COR-L47 (cell line): ENCODE data around the gene DLGAP4.
"Not testable (repeated sequence)": the region's sequence is repeated elsewhere in the genome, so short reads cannot be mapped to it uniquely, and the experiment has no call there.

Experiments used
- DNase-seq: peaks from one replicate; lab custom pipeline; 2025; lab: John Stamatoyannopoulos, UW

Gene DLGAP4

DNA sequence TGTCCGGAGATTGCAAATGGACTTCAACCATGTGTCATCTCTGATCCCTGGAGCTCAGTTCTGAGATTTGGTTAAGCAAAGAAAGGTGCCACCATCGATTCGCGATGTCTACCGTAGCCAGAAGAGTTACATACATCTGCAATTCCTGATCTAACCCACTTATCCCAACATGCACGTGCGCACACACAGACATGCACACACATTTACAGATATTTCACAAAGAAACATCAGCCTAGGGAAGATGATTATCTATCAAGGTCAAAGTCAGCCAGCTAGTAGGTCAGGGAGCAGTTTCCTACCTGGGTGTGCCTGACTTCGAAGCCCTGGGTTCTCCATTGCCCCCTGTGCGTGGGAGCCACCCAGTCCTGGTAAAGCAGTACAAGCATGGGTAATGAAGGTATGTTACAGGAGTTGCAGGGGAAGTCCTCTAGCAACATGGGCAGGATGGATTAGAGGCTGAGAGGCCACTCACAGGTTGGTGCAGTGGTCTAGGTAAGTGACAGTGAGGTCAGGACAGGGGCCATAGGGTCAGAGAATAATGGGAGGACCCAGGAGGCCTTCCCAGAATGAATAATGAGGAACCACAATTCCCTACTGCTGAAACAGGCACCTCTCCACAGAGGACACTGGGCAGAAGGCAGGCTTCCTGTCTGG is 150.0 kb downstream of the DLGAP4 start:
- DNase-seq = no peak

DNA sequence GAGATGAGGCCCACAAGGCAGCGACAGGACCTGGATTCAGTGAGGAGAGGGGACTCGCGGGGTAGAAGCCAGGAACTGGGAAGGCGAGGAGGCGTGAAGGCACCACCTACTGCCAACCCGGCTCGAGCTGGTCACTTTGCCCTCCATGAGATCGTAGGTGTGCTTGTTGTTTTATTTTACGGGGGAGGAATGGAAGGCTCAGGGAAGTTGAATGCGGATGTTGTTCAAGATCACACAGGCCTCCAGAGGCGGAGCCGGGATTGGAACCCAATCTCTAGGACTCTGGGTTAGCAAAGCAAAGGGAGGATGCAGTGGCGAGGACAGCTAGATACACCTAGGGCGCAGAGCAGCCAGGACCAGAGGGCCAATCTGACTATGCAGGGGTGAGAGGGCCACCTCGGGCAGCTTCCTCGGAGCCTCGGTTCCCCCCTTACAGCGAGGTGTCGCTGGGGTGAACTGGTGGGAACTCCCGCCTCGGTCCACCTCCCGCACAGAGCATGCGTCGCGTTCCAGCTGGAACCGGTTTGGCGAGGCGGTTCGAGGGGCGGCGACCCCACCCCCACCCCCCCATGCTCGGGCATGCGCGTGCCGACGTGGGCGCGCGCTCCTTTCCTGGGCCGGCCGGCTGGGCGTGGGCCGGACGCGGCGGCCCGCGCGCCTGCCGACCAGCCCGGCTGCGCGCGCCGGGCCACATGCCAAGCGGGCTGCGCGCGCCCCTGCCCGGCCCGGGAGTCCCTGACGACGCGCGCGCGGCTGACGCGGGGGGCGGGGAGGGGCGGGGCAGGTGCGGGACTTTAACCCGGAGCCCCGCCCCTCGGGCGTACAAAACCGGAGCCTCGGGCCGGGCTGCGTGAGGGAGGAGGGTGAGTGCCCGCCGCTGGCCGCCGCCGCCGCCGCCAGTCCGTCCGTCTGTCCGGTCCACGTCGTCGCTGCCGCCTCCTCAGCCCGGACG is 154.8 kb downstream of the DLGAP4 start:
- DNase-seq = peak; percentile 87

DNA sequence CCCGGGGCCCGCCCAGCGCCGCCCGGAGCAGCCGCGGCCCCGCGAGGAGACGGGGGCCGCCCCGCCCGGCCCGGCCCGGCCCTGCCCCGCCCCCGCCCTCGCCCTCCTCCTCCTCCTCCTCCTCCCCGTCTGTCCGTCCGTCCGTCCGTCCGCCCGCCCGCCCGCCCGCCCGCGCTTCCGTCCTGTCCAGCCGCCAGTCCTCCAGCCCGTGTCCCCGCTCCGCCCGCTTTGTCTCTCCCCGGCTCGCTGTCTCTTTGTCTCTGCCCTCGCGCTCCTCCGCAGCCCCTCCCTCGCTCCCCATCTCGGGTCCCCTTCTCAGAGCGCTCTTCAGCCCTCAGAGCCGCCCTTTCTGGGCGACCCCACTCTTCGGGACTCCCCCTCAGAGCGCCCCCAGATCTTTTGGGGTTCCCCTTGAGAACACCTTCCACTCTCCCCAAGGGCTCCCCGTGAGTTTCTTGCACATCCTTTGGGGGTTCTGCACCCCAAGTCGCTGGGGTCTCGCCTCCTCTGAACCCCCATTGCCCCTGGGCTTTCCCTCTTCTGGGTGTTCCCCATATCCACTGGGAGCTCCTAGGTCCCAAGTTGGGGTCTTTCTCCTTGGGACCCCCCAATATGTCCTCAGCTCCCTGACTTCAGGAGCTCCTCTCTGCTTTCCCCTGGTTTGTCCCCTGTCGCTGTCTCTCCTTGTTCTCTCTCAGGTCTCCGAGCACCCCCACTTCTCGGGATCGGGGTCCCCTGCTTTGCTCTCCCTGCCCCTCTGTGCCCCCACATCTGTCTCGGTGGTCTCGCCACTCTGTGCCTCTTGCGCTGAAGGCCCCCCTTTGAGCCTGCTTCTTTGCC is 155.7 kb downstream of the DLGAP4 start:
- DNase-seq = peak; percentile 49

DNA sequence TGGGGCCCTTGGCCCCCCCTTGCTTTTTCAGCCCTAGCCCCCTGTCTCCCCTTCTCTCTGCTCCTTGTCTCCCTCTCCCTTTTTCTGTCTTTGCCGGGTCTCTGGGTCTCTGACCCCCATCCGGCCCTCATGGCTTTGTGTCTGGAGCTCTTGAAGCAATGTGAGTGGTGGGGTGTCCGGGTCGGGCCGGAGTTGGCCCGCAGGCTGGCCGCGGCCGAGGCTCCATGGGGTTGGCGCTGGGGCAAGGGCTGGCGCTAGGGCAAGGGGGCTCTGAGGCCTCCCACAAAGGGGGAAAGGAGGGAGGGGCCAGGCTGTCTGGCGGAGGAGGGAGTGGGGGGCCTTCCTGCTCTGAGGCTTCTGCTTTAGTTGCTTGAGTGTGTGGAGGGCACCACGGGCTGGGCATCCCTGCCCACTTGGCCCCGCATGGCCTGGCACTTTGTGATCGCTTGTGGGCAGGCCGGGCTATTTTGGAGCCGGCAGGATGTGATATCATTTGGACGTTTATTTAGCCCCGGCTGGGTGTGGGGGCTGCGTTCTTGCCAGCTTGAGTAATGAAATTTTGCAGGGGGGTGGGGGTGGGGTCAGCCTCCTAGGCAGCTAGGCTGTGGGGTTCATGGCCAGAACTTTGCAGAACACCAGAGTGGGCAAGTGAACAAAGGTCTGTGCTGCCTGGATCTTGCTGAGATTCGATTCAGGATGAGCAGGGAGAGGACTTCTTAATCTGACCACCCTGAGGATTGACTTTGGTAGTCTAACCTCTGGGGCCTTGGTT is 156.5 kb downstream of the DLGAP4 start:
- DNase-seq = no peak

DNA sequence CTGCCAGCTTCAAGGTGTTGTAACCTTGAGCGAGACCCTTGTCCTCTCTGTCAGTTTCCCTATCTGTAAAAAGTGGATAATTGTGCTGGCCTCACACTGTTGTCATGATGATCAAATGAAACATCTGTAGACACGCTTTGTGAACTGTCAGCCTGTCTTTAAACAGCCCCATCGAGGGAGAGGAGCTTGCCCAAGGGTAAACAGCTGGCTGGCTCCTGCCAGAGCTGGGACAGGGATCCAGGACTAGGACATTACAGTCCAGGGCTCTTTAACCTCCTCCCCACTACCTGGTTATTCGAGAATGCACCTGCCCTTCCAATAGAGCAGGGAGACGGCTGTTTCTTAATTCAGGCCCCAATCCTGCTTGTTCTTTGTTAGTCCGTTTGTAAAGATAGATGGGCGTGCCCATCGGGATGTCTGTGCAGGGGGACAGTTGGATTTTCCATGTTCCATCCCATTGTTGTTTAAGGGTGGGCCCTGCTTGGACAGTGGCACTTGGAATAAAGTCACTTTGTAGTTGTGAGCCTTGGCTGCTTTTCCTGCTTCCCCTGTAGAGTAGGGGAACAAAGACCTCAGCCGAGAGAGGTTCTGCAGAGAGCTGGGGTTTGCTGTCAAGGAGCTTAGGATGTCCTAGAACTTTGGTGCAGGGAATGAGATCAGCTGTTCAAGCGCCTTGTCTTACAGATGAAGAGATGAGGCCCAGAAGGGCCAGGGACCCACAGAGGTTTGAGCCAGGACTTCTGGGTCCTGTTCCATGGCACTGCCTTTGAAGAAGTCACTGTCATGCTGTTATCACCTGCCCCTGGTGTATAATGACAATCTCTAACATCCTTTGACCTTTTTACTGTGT is 157.3 kb downstream of the DLGAP4 start:
- no peak for DNase-seq

DNA sequence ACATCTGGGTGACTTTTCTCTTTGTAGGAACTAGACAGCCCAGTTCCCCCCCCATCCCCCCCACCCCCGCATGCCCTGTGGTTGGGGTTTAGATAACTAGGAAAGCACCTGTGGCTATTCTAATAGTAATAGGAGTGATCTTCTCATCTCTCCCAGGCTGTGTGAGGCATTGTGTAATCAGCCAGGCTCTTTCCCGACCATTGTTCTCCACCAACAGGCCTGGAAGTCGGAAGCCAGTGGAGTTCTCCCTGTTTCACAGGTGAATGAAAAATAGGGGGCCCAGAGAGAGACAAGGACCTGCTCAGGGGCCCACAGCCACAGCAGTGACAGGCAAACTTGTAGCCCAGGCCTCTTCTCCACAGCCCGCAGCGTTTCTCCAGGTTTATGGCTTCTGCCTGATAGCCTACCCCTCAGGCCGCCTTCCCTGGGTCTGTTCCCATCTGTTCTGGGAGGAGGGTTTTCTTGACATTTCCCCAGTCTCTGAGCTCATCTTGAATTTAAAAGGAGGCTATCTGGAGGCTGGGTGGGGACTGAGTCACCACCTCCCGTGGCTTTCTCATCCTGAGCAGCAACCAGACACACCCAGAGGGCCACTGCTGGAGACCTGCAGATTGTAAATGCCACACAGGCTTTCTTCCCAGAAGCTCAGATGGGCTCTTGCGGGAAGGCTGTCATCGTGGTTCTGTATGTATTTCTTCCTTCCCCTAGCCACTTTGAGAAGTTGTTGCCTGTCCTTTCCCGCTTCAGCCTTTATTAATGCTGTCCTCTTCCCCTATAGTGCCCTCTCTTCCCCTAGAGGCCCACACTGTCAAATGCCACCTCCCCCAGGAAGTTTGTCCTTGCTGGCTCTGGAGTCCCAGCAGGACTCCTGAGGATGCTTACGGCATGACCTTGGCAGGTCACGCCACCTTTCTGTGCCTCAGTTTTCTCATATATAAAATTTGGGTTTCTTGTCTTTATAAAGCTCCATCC is 159.3 kb downstream of the DLGAP4 start:
- peak; percentile 56 for DNase-seq

DNA sequence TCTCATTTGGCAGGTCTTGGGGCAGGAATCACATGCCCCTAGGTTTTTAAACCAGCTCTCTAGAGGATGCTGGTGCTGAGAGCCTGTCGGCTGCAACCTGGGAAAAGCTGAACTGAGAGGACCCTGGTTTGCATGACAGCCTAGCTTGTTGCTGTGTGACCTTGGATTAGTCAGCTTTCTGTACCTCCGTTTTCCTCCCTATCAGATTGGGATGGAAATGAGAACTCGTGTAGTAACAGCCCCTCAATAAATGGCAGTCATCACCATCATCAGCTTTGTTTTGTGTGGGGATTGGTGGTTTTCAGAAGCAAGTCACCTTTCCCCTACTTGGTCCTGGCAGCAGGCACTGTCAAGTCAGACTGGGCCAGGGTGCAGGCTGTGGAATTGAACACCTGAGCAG is 159.9 kb downstream of the DLGAP4 start:
- DNase-seq = no peak

DNA sequence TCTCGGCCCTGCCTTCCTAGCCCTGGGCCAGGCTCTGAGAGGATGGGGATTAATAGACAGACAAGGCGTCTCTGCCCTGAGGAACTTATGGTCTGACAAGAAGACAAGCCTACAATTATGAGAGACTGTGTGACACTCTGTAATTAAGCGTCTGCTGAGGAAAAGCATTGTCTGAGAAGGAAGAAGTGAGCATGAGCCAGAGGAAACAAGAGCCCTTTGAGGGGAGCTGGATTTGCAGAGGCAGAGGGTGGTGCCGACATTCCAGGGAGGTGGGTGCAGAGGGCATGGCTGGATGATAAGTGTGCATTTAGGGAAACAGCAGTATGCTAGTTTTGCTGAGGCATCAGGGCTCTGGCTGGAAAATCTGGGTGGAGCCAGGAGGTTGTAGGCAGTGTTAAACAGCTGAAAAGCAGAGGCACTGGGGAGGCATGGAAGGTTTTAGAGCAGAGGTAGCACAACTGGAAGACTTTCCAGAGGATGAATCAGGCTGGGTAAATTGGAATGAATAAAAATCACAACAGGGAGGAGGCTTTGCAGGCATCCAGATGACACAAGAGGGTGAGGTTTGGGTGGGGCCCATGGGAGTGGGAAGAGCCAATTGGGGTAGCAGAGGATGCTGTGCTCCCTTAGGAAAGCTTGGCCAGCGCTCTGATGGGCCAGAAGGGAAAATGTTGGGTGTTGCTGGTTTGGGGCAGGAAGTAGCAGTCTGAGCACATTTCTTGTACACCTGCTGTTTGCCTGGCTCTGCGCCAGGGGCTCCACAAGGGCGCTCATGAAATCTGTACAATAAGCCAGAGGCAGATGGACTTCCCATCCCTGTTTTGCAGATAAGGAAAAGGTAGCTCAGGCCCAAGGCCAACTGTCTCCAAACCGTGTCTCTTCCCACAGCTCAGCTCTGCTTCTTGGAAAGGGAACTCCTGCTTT is 161.2 kb downstream of the DLGAP4 start:
- DNase-seq = peak; percentile 86

DNA sequence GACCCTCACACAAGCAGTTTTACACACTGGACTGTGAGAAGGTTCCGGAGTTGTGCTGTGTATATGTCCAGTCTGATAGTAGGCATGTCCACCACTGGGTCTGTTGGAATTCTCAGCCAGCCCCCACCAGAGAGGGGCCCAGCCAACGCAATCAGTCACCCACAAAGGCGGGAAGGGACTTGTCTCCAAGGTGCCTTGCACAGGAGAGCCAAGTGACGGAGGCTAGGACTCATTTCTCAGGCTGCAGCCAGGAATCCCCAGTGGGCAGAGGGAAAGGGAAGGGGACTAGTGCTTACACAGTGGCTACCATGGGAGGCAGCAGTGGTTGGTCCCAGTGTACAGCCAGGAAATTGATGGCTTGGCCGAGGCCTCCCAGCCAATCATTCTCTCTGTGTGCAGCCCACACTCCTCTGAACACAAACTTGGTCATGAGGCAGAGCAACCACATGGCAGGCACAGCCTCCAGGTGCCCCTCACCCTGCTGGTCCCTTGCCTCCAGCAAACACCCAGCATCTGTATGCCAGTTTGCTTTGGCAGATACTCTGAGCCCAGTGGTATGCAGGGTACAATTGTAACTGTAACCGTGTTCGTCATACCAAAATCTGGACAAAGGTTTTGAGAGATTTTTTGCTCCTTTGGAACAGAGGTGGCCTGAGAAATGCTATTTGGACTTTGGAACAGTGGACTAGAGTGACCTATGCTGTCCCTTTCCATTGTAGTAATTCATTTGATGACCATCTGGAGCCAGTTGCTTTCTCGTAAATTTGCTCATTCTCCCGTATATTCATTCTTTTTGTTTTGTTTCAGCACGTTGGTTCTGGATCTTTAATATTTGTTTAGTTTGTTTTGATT is 162.2 kb downstream of the DLGAP4 start:
- DNase-seq = peak; percentile 70

DNA sequence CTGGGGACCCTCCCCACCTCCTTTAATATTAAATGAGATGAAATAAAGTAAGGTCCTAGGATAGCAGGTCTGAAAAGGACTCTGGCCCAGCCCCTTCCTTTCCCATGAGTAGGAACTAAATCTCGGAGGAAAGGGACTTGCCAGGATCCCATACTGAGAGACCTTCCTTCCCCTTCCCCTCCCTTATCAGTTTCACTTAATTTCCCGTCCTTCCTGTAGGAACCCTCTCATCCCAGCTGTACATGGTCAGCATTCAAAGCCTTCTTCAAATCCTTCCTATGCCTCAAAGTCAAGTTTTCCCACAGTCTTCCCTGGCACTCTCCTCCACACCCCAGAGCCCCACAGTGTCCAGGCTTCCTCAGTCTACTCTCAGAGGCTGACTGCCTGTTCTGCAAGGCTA is 163.8 kb downstream of the DLGAP4 start:
- DNase-seq = no peak

DNA sequence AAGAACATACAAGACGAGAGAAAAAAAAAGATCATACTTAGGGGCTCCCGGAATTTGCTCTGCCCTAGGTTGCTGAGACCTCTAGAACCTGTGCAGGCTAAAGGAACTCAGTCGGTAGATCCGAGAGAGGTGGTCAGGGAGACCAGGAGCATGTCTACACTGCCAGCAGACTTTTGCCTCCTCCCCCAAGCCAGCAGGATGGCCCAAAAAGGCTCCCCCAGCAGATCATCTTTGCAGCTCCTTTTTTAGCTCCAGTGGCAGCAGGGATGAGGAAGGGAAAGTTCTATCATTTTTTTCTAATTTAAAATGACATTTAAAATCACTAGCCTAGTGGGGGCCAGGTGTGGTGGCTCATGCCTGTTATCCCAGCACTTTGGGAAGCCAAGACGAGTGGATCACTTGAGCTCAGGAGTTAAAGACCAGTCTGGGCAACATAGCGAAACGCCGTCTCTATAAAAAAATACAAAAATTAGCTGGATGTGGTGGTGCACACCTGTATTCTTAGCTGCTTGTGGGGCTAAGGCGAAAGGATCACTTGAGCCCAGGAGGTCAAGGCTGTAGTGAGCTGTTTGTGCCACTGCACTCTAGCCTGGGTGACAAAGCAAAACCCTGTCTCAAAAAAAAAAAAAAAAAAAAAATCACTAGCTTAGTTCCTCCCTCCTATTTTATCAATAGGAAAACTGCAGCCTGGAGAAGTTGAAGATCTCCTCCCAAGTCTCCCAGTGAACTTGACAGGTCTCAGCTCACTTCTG is 165.9 kb downstream of the DLGAP4 start:
- no peak for DNase-seq

DNA sequence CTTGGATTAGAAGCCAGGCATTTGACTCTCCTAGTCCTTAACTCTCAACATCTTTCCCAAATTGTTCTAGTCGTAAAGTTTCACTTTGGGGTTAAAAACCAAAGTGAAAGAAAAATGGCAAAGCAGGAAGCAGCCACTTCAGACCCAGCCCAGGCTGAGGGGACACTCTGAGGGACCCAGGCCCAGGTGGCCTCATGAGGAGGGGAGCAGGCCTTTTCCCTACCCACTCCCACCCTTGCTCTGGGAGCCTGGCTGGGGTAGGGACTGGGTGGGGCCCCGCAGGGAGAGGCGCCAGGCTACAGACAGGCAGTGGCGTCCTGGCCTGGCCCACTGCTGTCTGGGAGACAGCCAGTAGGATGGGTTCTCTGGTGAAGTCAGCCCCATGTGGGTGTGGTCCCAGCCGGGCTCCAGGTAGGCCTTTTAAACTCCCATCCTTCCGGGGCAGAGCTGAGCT is 166.5 kb downstream of the DLGAP4 start:
- DNase-seq = peak; percentile 67

DNA sequence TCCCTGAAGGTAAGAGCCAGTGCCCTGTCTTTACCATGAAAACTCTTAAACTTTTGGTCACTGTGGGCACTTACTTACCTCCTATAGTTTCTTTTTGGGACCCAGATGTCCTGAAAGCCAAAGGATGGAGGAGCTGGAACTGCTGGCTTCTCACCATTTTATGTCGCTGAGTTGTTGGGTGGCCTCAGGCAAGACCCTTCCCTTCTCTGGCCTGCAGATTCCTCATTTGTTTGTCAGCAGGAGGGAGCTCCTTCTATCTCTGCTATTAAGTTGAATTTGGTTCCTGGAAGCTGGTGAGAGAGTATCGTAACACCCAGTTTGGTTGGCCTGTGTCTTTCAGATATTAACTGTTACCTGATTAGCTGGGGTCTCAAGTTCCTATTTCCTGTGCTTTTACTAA is 167.0 kb downstream of the DLGAP4 start:
- no peak for DNase-seq

DNA sequence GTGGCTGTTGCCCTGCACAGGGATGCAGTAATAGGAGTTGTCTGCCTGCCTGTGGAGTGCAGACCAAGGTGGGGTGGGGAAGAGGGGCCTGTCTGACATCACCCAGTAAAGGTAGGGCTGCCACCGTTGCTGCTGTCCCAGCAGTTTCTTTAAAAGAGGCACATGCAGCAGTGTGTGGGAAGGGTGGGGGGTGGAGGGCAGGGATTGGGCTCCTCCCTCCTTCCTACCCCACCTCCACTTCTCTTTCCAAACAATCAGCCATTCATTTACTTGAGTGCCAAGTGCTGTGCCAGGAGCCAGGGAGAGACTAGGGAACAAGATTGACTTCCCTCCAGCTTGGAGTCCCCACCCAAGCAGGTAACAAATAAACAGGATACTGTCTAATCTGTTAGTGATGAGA is 168.4 kb downstream of the DLGAP4 start:
- no peak for DNase-seq

DNA sequence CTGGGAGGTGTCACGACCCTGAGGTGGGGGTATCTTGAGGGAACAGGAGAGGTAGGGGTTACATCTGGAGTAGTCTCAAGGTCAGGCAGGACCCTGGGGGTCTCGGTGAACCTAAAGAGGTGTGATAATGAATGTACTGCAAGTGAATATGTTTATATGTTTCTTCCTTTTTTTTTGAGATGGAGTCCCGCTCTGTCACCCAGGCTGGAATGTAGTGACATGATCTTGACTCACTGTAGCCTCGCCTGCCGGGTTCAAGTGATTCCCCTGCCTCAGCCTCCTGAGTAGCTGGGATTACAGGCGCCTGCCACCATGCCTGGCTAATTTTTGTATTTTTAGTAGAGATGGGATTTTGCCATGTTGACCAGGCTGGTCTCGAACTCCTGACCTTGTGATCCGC is 168.9 kb downstream of the DLGAP4 start:
- not testable (repeated sequence) for DNase-seq

DNA sequence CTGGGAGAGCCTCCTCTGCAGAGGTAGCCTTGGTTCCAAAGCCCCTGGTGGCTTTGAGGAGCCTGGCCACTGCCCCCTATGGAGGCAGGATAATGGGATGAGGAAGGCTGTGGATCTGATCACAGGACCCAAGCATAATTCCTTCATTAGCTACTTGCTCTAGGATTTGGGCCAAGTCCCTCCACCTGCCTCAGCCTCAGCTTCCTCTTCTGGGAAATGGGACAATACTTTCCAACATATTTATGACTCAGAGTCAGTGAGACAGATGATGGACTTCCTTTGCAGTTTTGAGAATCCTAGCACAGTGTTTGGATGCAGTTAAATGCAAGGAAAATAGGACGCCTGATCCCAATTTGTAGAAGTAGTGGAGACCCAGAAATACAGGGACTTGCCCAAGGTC is 171.3 kb downstream of the DLGAP4 start:
- no peak for DNase-seq
